Type B pancreatic cell (in vitro differentiated cells): ENCODE results near the gene NEURL1B. TPM values are rescaled to one million over a fixed set of nuclear protein-coding genes. Genes with fewer than 3 reads are reported as not detected.

Experiments used
- DNase-seq: peaks from one replicate; pipeline ENCODE4 v3.0.0; 2021; ENCODE audit warnings: mixed read lengths; ENCODE audit not compliant: unreplicated experiment; ENCODE audit errors: extremely low spot score
- H3K27ac Mint-ChIP-seq: 2 replicates; pipeline ENCODE4 v1.8.0; 2021; ENCODE audit warnings: mild to moderate bottlenecking, mixed read lengths
- H3K27me3 Mint-ChIP-seq: 2 replicates; pipeline ENCODE4 v1.8.0; 2021; ENCODE audit warnings: mixed read lengths
- H3K36me3 Mint-ChIP-seq: 2 replicates; pipeline ENCODE4 v1.8.0; 2021; ENCODE audit warnings: mixed read lengths
- H3K4me1 Mint-ChIP-seq: one replicate; pipeline ENCODE4 v1.8.0; 2021; ENCODE audit warnings: mixed read lengths; ENCODE audit not compliant: unreplicated experiment
- H3K4me3 Mint-ChIP-seq: 2 replicates; pipeline ENCODE4 v1.8.0; 2021; ENCODE audit warnings: mild to moderate bottlenecking, mixed read lengths
- H3K9me3 Mint-ChIP-seq: 2 replicates; pipeline ENCODE4 v1.8.0; 2021; ENCODE audit warnings: mixed read lengths
- CTCF ChIP-seq: fragments of 200-600 bp; sonication (generic); conservative IDR thresholded peaks from 2 replicates; pipeline ENCODE4 v1.5.0; 2021; ENCODE audit warnings: antibody characterized with exemption, mild to moderate bottlenecking
- total RNA-seq: library from RNA; stranded (reverse); gene quantifications from 2 replicates; pipeline ENCODE4 v1.2.1, GENCODE V29; 2021; ENCODE audit warnings: low replicate concordance

NEURL1B gene
- total RNA-seq, 1 donor from 2014 or later = 7.6 TPM

GRCh38 chr5:172727551-172727950 lies 86.5 kb downstream of the NEURL1B start:
- no peak overlapping the region for H3K4me3 Mint-ChIP-seq
- no peak for TF ChIP-seq CTCF
- H3K9me3 Mint-ChIP-seq = no peaks in the 10 kb centered on the region
- peaks cover 13% of the 10 kb centered on the region for H3K4me1 Mint-ChIP-seq
- no peak for DNase-seq
- H3K27me3 Mint-ChIP-seq = peaks cover 2% of the 10 kb centered on the region
- H3K27ac Mint-ChIP-seq = peak overlapping the region; percentile 51
- H3K36me3 Mint-ChIP-seq = no peaks in the 10 kb centered on the region

GRCh38 chr5:172728481-172729241 lies 87.6 kb downstream of the NEURL1B start:
- Mint-ChIP-seq H3K9me3 (no peaks in the 10 kb centered on the region), H3K27ac (no peak overlapping the region), H3K4me1 (peaks cover 20% of the 10 kb centered on the region), H3K36me3 (no peaks in the 10 kb centered on the region), H3K27me3 (peaks cover 2% of the 10 kb centered on the region), H3K4me3 (no peak overlapping the region)
- no peak for DNase-seq
- no peak for TF ChIP-seq CTCF

DNA sequence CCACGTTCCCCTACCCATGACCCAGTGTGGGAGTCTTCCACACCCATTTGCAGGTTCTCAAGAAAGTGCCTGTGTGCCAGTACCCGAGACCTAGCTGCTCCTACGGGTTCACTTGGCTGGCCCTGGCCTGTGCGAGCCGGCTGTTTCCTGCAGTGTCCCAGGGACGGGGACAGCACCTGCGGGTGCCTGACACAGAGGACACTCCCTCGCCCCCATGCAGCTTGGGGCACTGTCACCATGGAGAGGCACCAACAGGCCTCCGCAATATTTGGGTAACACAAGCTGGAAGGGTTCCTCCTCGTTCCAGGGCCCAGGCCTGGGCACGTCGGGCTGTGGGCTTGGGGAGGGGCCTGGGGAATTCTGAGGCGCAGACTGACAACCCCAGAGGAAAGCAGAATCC lies 88.5 kb downstream of the NEURL1B start:
- Mint-ChIP-seq H3K27me3 (peaks cover 2% of the 10 kb centered on the region), H3K9me3 (no peaks in the 10 kb centered on the region), H3K4me1 (peaks cover 20% of the 10 kb centered on the region), H3K36me3 (no peaks in the 10 kb centered on the region), H3K4me3 (no peak overlapping the region), H3K27ac (no peak overlapping the region)
- DNase-seq = no peak
- no peak for TF ChIP-seq CTCF

- no peak for DNase-seq
- Mint-ChIP-seq H3K4me3 (no peak overlapping the region), H3K4me1 (peaks cover 22% of the 10 kb centered on the region), H3K9me3 (no peaks in the 10 kb centered on the region), H3K27me3 (peaks cover 2% of the 10 kb centered on the region), H3K27ac (no peak overlapping the region), H3K36me3 (no peaks in the 10 kb centered on the region)
- no peak for TF ChIP-seq CTCF
Observed at GRCh38 chr5:172730222-172730621, 89.2 kb downstream of the NEURL1B start.

DNA sequence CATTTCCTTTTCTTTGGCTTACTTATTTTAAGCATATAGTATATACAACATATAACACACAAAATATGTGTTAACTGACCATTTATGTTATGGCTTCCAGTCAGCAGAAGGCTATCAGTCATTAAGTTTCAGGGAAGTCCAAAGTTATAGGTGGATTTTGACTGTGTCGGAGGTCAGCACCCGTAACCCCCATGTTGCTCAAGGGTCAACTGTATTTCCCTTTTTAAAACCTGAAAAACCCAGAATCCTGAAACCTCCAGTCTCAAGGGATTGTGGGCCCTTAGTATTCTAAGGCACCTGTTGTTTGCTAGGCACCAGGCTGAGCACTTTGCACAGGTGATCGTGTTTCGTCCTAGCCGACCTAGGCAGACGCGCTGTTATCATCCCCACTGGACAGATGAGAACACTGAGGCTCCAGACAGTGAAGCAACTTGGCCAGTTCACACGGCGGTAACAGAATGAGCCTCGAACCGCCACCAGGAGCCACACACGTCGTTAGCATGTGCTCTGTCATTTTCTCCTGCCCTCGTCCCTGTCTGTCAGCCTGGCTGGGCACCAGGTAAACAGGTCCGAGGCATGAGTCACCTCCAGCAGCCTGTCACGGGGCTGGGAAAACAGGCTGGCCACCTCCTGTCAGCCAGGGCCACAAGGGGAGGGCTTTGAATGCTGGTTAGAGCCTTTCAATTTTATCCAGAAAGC lies 90.1 kb downstream of the NEURL1B start:
- Mint-ChIP-seq H3K9me3 (no peaks in the 10 kb centered on the region), H3K27me3 (peaks cover 2% of the 10 kb centered on the region), H3K27ac (peak overlapping the region; percentile 85), H3K4me3 (no peak overlapping the region), H3K4me1 (peaks cover 22% of the 10 kb centered on the region), H3K36me3 (no peaks in the 10 kb centered on the region)
- no peak for TF ChIP-seq CTCF
- DNase-seq = no peak
